Measurements from ENCODE around the gene KCNA5.

KCNA5 gene

DNA sequence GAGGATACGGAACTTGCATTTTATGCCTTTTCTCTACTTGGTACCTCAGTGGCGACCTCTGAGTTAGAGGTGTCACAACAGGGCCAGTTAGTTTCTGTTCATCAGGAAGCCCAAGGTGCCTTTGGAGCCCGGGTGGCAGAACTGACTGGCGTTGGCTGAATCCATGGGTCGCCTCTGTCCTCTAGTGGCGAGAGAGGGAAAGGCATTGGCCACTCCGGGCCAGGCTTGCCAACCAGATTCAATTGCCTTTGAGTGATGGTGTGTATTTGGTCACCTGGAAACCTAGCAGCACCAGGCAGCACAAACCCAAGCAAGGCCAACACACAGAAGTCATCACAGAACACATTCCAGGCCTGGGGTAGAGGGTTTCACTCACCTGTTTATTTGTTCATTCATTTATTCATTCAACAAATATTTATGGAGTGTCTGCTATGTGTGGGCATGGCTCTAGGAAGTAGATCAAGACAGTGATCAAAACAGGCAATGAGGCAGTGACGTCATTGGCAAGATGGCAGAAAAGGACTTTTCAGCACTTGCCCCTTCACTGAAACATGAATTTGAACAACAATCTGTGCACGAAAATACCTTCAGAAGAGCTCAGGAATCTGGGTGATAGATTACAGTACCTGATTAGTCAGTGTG, 40.5 kb upstream of the KCNA5 start:
- CTCF ChIA-PET = interaction anchor here (0.8 to 2.3 kb wide), 4 partner anchors 10 to 148 kb away, joined by 3 to 19 read pairs (median 3); no protein-coding TSS in a partner anchor
- POLR2A ChIA-PET = no interaction called here

DNA sequence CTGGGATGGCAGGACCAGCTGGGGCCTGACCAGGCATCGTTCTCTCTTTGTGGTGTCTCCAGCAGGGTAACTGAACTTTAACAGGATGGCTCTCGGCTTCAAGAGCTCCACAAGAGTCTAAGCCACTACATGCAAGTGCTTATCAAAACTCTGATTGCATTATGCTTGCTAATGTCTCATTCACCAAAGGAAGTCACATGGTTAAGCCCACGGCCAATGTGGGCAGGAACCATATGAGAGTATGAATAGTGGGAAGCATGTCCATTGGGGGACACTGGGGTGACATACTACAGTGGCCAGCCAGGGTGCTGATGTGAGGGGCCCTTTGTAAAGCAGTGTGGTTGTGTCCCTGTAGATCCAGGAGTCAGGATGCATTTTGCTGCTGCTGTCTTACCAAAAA, 35.0 kb upstream of the KCNA5 start:
- ChIA-PET POLR2A (no interaction called here), CTCF (interaction anchor here (1.4 kb wide), 1 partner anchor 151 kb away, joined by 3 read pairs; no protein-coding TSS in a partner anchor)
- no peak for DNase-seq (ENCODE audit: extremely low spot score)
- TF ChIP-seq SUZ12 (IDR thresholded peaks at IDR 0.05) (no peak), TARDBP (IDR thresholded peaks at IDR 0.05) (no peak), FOXK2 (IDR thresholded peaks at IDR 0.05) (no peak), CTBP1 (IDR thresholded peaks at IDR 0.05; ENCODE audit: borderline replicate concordance) (no peak), FOXM1 (IDR thresholded peaks at IDR 0.05; ENCODE audit: borderline replicate concordance) (no peak), FOXA1 (IDR thresholded peaks at IDR 0.05) (no peak), HDGF (IDR thresholded peaks at IDR 0.05; ENCODE audit: borderline replicate concordance) (no peak), BHLHE40 (IDR thresholded peaks at IDR 0.05; ENCODE audit: borderline replicate concordance) (no peak), ZNF384 (IDR thresholded peaks at IDR 0.05) (no peak), LEF1 (IDR thresholded peaks at IDR 0.05; ENCODE audit: borderline replicate concordance) (no peak)
- TF ChIP-seq, protein P1, sequence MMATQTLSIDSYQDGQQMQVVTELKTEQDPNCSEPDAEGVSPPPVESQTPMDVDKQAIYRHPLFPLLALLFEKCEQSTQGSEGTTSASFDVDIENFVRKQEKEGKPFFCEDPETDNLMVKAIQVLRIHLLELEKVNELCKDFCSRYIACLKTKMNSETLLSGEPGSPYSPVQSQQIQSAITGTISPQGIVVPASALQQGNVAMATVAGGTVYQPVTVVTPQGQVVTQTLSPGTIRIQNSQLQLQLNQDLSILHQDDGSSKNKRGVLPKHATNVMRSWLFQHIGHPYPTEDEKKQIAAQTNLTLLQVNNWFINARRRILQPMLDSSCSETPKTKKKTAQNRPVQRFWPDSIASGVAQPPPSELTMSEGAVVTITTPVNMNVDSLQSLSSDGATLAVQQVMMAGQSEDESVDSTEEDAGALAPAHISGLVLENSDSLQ (IDR thresholded peaks at IDR 0.05) = no peak

More for the DNA sequence above, 40.5 kb upstream of the KCNA5 start:
- no peak for TF ChIP-seq ZNF384 (IDR thresholded peaks at IDR 0.05)
- DNase-seq (ENCODE audit: extremely low spot score) = peak; percentile 76

DNA sequence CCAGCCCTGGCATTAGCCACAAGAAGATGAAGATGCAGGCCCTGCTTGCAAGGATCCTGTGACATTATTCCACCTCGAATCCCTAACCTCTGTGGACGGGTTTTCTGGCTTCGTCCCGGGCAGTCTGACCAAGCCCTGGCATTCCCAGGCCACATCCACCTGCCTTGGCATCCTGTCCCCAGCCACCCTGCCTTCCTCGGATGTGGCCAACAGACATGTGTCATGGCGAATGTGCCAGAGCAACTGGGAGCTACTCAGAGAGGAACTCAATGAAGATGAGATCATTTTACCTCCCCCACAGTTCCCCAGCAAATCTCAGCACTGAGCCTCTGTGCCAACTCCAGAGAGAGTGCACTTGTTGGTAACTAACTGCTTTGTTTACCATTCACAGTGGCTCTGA, 33.5 kb upstream of the KCNA5 start:
- DNase-seq (ENCODE audit: extremely low spot score) = no peak
- POLR2A ChIA-PET = no interaction called here
- CTCF ChIA-PET = no interaction called here
- TF ChIP-seq TARDBP (IDR thresholded peaks at IDR 0.05) = no peak
- TF ChIP-seq, protein P1 (IDR thresholded peaks at IDR 0.05) = no peak
- TF ChIP-seq SP1 (IDR thresholded peaks at IDR 0.05) = no peak
- no peak for TF ChIP-seq FOXK2 (IDR thresholded peaks at IDR 0.05)
- no peak for TF ChIP-seq FOXM1 (IDR thresholded peaks at IDR 0.05; ENCODE audit: borderline replicate concordance)
- no peak for TF ChIP-seq ZNF384 (IDR thresholded peaks at IDR 0.05)
- no peak for TF ChIP-seq BHLHE40 (IDR thresholded peaks at IDR 0.05; ENCODE audit: borderline replicate concordance)
- TF ChIP-seq NFRKB (IDR thresholded peaks at IDR 0.05) = no peak
- no peak for TF ChIP-seq ELF4 (IDR thresholded peaks at IDR 0.05)
- no peak for TF ChIP-seq CTBP1 (IDR thresholded peaks at IDR 0.05; ENCODE audit: borderline replicate concordance)
- TF ChIP-seq ARNT (IDR thresholded peaks at IDR 0.05) = no peak
- no peak for TF ChIP-seq HDGF (IDR thresholded peaks at IDR 0.05; ENCODE audit: borderline replicate concordance)
- no peak for TF ChIP-seq L3MBTL2 (conservative IDR thresholded peaks at IDR 0.05)
- no peak for TF ChIP-seq FOXA1 (IDR thresholded peaks at IDR 0.05)
- TF ChIP-seq LEF1 (IDR thresholded peaks at IDR 0.05; ENCODE audit: borderline replicate concordance) = no peak
- TF ChIP-seq SUZ12 (IDR thresholded peaks at IDR 0.05) = no peak

DNA sequence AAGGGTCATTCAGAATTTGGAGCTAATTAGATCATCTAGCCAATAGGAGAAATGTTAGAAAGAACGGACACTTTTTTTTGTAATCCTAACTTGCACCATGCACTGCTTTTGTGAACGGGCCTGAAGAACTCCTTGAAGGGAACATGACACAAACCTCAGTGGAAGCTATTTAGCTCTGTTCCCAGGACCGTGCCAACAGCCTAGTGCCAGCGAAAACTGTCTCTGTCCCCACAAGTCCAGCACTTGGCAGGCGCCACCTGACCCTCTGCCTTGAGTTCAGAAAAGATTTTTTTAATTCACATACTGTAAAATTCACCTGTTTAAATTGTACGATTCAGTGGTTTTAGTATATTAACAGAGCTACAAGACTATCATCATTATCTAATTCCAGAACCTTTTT, 31.3 kb upstream of the KCNA5 start:
- no peak for DNase-seq (ENCODE audit: extremely low spot score)
- ChIA-PET POLR2A (no interaction called here), CTCF (interaction anchor here (0.6 to 2.2 kb wide), 3 partner anchors 10 to 987 kb away, joined by 3 to 10 read pairs (median 4); no protein-coding TSS in a partner anchor)
- TF ChIP-seq CTBP1 (IDR thresholded peaks at IDR 0.05; ENCODE audit: borderline replicate concordance) (no peak), SUZ12 (IDR thresholded peaks at IDR 0.05) (no peak), SP1 (IDR thresholded peaks at IDR 0.05) (no peak), NFRKB (IDR thresholded peaks at IDR 0.05) (no peak), HDGF (IDR thresholded peaks at IDR 0.05; ENCODE audit: borderline replicate concordance) (no peak), FOXM1 (IDR thresholded peaks at IDR 0.05; ENCODE audit: borderline replicate concordance) (no peak), TARDBP (IDR thresholded peaks at IDR 0.05) (no peak), ELF4 (IDR thresholded peaks at IDR 0.05) (no peak), LEF1 (IDR thresholded peaks at IDR 0.05; ENCODE audit: borderline replicate concordance) (no peak), L3MBTL2 (conservative IDR thresholded peaks at IDR 0.05) (no peak), BHLHE40 (IDR thresholded peaks at IDR 0.05; ENCODE audit: borderline replicate concordance) (no peak), FOXK2 (IDR thresholded peaks at IDR 0.05) (no peak)
- TF ChIP-seq, protein P1 (IDR thresholded peaks at IDR 0.05) = no peak

DNA sequence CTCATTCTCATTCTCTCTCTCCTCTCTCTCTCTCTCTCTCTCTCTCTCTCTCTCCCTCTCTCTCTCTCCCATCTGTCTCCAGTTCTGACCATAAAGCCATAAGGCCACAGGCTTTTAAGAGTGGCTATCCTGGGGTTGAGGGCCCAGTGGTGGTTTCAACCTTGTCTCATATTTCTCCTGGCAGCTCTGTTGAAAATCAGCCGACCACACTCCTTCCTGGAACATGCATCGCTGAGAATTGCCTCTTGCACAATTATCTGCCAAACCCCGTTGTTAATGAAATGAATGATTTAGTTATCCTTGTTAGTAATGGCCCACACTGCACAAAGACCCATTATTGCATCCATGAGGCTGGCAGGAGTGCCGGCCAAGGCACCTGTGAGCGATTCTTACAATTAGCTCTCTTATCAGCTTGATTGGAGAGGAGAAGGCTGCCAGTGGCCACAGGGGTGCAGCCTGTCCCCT, 30.4 kb upstream of the KCNA5 start:
- CTCF ChIA-PET = interaction anchor here (0.6 to 2.2 kb wide), 3 partner anchors 9 to 164 kb away, joined by 3 to 10 read pairs (median 3); no protein-coding TSS in a partner anchor

More for the DNA sequence above, 30.4 kb upstream of the KCNA5 start:
- no peak for DNase-seq (ENCODE audit: extremely low spot score)
- TF ChIP-seq ELF4 (IDR thresholded peaks at IDR 0.05) (no peak), HDGF (IDR thresholded peaks at IDR 0.05; ENCODE audit: borderline replicate concordance) (no peak), BHLHE40 (IDR thresholded peaks at IDR 0.05; ENCODE audit: borderline replicate concordance) (no peak), FOXA1 (IDR thresholded peaks at IDR 0.05) (no peak), SP1 (IDR thresholded peaks at IDR 0.05) (no peak), LEF1 (IDR thresholded peaks at IDR 0.05; ENCODE audit: borderline replicate concordance) (no peak), CTBP1 (IDR thresholded peaks at IDR 0.05; ENCODE audit: borderline replicate concordance) (no peak), FOXM1 (IDR thresholded peaks at IDR 0.05; ENCODE audit: borderline replicate concordance) (no peak), NFRKB (IDR thresholded peaks at IDR 0.05) (no peak), FOXK2 (IDR thresholded peaks at IDR 0.05) (no peak)
- TF ChIP-seq, protein P1 (IDR thresholded peaks at IDR 0.05) = no peak
- POLR2A ChIA-PET = no interaction called here

Data from HEK293T (cell line).